Ascending aorta (tissue), 2 donors: Measurements from ENCODE around the gene DEFB124. TPM values are rescaled to one million over a fixed set of nuclear protein-coding genes. Genes with fewer than 3 reads are reported as not detected.
A peak's percentile ranks its signal among the peaks of the same experiment; 100 is the strongest.
"Not testable (repeated sequence)": the region's sequence is repeated elsewhere in the genome, so short reads cannot be mapped to it uniquely, and the experiment has no call there.

Experiments used
- DNase-seq, 2 donors: peaks; one replicate each; pipeline ENCODE4 v3.0.0-alpha.2; 2019; ENCODE audit warnings: low spot score in 2 of 2
- H3K27ac ChIP-seq, 2 donors: fragments of 200-600 bp; sonication (generic); one replicate each; pipeline ENCODE4 v1.5.1; 2016 to 2017; ENCODE audit warnings: mild to moderate bottlenecking in 1 of 2
- H3K27me3 ChIP-seq: fragments of 200-600 bp; sonication (generic); one replicate; pipeline ENCODE4 v1.5.1; 2017
- H3K36me3 ChIP-seq, 2 donors: fragments of 200-600 bp; sonication (generic); one replicate each; pipeline ENCODE4 v1.5.1; 2016
- H3K4me1 ChIP-seq, 2 donors: fragments of 200-600 bp; sonication (generic); one replicate each; pipeline ENCODE4 v1.5.1; 2016 to 2017; ENCODE audit warnings: mild to moderate bottlenecking in 1 of 2
- H3K4me3 ChIP-seq, 2 donors: fragments of 200-600 bp; sonication (generic); one replicate each; pipeline ENCODE4 v1.5.1; 2016 to 2017; ENCODE audit warnings: mild to moderate bottlenecking in 1 of 2
- H3K9me3 ChIP-seq, 2 donors: fragments of 200-600 bp; sonication (generic); one replicate each; pipeline ENCODE4 v1.5.1; 2016
- intact Hi-C: fragments of 100-400 bp; cut with DNase I; formaldehyde crosslinking; loops from one replicate; pipeline ENCODE4 v1.15.1; 2023
- total RNA-seq: library from RNA; depleted of rRNA; stranded (reverse); fragments of >200 nt; gene quantifications from one replicate; pipeline ENCODE4 v1.1.0, GENCODE V29; 2016
- TF ChIP-seq, protein P1 (sequence below), 3 experiments: fragments of 200-600 bp in 2 of 3; fragments of 450-650 bp in 1 of 3; sonication (generic) in 2 of 3; IDR thresholded peaks; one replicate each; pipeline ENCODE4 v1.5.1; 2016 to 2019; ENCODE audit warnings: antibody characterized with exemption in 3 of 3, mild to moderate bottlenecking in 1 of 3, moderate library complexity in 1 of 3

The DEFB124 gene, protein sequence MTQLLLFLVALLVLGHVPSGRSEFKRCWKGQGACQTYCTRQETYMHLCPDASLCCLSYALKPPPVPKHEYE
- not detected for total RNA-seq

DNA sequence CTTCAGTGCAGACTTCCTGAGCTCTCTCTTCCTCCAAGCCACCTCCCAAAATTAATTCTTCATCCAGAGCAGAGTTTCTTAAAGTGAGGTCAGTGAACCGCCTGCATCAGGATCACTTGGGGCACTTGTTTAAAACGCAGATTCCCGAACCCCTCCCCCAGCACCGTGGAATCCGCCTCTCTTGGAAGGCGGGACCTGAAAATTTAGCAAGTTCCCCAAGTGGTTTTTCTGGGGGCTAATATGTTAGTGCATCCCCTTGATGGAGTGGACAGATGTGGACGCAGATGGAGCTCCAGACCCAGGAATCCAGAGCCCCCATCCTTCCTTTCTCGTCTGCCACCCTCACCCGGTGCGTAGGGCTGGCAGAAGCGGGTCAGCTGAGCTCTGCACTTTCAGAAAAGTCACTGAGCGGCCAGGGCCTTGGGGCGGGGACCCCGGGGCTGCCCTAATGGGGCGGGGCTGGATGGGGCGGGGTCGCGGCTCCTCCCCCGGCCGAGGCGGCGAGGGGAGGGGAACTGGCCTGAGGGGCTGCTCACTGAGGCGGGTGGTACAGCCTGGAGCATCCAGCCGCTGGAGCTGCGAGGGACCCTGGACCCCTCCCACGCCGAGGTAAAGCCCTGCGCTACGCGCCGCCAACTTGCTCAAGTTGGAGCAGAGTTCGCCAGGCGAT lies at the start of gene DEFB124, which contains the start of gene REM1:
Gene DEFB124 (minus strand): TSS at position 370 of the 670 bp plus-strand sequence. CDS start 2,114 bp downstream, outside the sequence.
Gene REM1 (plus strand): TSS at position 531 of the 670 bp plus-strand sequence. CDS start 1,158 bp downstream, outside the sequence.
- peaks cover 0 to 2% of the 10 kb centered on the region in 2 donors for H3K4me1 ChIP-seq
- peak within 1 kb of the TSS; percentile 62 to 82 for H3K4me3 ChIP-seq
- intact Hi-C loops: loop anchor here (1.0 kb wide), 1 partner anchor 22 kb away; no protein-coding TSS in a partner anchor
- H3K36me3 ChIP-seq: no peaks in the 10 kb centered on the region
- TF ChIP-seq, protein P1, sequence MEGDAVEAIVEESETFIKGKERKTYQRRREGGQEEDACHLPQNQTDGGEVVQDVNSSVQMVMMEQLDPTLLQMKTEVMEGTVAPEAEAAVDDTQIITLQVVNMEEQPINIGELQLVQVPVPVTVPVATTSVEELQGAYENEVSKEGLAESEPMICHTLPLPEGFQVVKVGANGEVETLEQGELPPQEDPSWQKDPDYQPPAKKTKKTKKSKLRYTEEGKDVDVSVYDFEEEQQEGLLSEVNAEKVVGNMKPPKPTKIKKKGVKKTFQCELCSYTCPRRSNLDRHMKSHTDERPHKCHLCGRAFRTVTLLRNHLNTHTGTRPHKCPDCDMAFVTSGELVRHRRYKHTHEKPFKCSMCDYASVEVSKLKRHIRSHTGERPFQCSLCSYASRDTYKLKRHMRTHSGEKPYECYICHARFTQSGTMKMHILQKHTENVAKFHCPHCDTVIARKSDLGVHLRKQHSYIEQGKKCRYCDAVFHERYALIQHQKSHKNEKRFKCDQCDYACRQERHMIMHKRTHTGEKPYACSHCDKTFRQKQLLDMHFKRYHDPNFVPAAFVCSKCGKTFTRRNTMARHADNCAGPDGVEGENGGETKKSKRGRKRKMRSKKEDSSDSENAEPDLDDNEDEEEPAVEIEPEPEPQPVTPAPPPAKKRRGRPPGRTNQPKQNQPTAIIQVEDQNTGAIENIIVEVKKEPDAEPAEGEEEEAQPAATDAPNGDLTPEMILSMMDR (IDR thresholded peaks at IDR 0.05): no peak
- DNase-seq: peak in 1 of 2 donors; percentile 77
- no peaks in the 10 kb centered on the region for H3K27me3 ChIP-seq
- peak within 1 kb of the TSS; percentile 79 to 82 for H3K27ac ChIP-seq
- H3K9me3 ChIP-seq: no peaks in the 10 kb centered on the region

DNA sequence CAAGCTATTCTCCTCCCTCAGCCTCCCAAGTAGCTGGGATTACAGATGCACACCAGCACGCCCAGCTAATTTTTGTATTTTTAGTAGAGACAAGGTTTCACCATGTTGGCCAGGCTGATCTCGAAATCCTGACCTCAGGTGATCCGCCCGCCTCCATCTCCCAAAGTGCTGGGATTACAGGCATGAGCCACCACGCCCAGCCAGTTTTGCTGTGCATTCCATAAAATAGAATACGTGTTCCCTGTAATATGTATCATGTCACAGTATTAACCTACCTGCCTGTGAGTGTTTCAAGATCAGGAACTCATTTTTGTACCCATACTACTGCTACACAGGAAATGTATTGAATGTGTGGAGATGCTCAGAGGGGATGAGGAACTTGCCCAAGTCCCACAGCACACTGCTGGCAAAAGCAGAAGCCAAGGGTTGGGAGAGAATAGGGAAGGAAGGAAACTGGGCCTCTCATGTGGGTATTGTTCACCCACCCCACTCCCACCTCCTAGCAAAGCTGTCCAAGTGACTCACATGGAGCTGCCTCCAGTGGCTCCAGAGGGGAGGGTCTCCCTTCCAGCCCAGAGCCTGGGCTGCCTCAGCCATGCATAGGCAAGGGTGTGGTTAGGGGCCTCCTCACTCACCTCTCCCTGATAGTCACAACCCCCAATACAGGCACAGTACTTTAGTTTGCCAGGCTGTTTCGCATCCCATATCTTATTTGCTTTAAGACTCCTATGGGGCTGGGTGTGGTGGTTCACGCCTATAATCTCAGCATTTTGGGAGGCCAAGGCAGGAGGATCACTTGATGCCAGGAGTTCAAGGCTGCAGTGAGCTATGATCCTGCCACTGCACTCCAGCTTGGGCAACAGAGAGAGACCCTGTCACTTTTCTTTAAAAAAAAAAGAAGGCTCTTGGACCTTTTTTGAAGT lies 48.7 kb upstream of the DEFB124 start:
- intact Hi-C loops: no loop called here
- no peak overlapping the region for H3K4me3 ChIP-seq
- no peak overlapping the region for H3K27ac ChIP-seq
- H3K4me1 ChIP-seq: no peaks in the 10 kb centered on the region
- DNase-seq: peak in 1 of 2 donors; percentile 18
- TF ChIP-seq, protein P1 (IDR thresholded peaks at IDR 0.05): no peak
- peaks cover 17 to 32% of the 10 kb centered on the region in 2 donors for H3K36me3 ChIP-seq
- no peaks in the 10 kb centered on the region for H3K9me3 ChIP-seq
- H3K27me3 ChIP-seq: no peaks in the 10 kb centered on the region

DNA sequence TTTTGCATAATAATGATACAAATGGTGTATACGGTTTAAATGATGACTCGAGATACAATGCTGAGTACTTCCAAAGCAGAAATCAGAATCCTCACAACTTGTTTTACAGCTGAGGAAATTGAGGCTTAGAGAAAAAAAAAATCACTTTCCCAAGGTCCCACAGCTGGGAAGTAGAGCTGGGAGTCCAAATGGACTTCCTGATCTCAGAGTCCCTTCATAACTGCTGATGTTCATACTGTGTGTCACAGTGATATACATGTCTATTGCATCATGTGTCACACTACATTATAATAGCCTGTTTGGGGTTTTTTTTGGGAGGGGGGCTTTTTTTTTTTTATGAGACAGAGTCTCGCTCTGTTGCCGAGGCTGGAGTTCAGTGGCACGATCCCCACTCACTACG lies 47.8 kb upstream of the DEFB124 start:
- H3K9me3 ChIP-seq: no peaks in the 10 kb centered on the region
- intact Hi-C loops: no loop called here
- H3K4me1 ChIP-seq: no peaks in the 10 kb centered on the region
- no peak overlapping the region for H3K27ac ChIP-seq
- no peak for DNase-seq
- TF ChIP-seq, protein P1 (IDR thresholded peaks at IDR 0.05): no peak
- peaks cover 11 to 23% of the 10 kb centered on the region in 2 donors for H3K36me3 ChIP-seq
- no peak overlapping the region for H3K4me3 ChIP-seq
- no peaks in the 10 kb centered on the region for H3K27me3 ChIP-seq

DNA sequence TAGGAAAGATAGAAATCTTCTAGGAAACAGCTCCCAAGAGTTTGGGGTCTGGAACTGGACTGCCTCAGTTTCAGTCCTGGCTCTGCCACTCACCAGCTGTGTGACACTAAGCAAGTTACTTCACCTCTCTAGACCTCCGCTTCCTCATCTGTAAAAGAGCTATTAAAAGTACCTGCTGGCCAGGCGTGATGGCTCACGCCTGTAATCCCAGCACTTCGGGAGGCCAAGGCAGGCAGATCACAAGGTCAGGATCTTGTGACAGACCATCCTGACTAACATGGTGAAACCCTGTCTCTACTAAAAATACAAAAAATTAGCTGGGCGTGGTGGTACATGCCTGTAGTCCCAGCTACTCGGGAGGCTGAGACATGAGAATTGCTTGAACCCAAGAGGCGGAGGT lies 46.3 kb upstream of the DEFB124 start:
- H3K4me3 ChIP-seq, DNase-seq, H3K9me3 ChIP-seq, H3K27ac ChIP-seq, H3K27me3 ChIP-seq, intact Hi-C loops: not testable (repeated sequence)
- H3K36me3 ChIP-seq: peaks cover 7 to 12% of the 10 kb centered on the region in 2 donors
- H3K4me1 ChIP-seq: peaks cover 6 to 15% of the 10 kb centered on the region in 2 donors

DNA sequence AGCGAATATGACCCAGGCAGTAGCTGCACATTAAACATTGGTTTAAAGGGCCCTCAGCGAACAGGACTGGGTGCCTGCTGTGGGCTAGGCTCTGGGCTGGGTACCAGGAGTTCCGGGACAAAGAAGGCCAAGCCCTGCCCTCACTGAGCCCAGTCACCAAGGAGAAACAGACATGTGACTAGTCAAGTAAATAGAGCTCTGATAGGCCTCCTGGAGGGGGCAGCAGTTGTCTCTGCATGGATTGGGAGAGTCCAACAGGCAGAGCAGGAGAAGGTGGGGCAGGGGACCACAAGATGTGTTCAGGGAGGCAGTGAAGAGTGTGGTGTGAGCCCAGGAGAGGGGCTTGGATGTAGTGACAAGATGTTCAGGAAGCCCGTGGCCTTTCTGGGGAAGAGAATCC lies 42.4 kb upstream of the DEFB124 start:
- H3K36me3 ChIP-seq: peaks cover 4 to 5% of the 10 kb centered on the region in 2 donors
- TF ChIP-seq, protein P1 (IDR thresholded peaks at IDR 0.05): no peak
- H3K4me1 ChIP-seq: peaks cover 18 to 29% of the 10 kb centered on the region in 2 donors
- DNase-seq: no peak
- peak overlapping the region in 1 of 2 donors; percentile 16 for H3K4me3 ChIP-seq
- peak overlapping the region in 1 of 2 donors; percentile 21 for H3K27ac ChIP-seq
- intact Hi-C loops: no loop called here
- no peaks in the 10 kb centered on the region for H3K27me3 ChIP-seq
- H3K9me3 ChIP-seq: no peaks in the 10 kb centered on the region
